IMR-90 (cell line): ENCODE measurements around the gene PCID2. TPM values are rescaled to one million over a fixed set of nuclear protein-coding genes. Genes with fewer than 3 reads are reported as not detected.

Experiments used
- ATAC-seq: fragments of 200-7000 bp; cut with Tn5 transposase; 2 replicates; pipeline ENCODE4 v1.9.1; 2020; ENCODE audit warnings: low read depth, mild to moderate bottlenecking, moderate library complexity
- BruUV-seq: library from RNA; stranded (reverse); fragments of 400-500 nt; replicated peaks from 2 replicates; lab custom pipeline; 2021; lab: Mats Ljungman, UMichigan
- CTCF ChIA-PET: fragments of 300-600 bp; formaldehyde crosslinking; extraction: SDS; loops from one replicate; lab custom pipeline; 2021; ENCODE audit warnings: antibody characterized with exemption; lab: Yijun Ruan, JAX
- POLR2A ChIA-PET: fragments of 300-600 bp; sonication (Branson Sonifier 250); formaldehyde crosslinking; loops from one replicate; lab custom pipeline; 2022; ENCODE audit warnings: antibody characterized with exemption; ENCODE audit not compliant: unreplicated experiment; lab: Charles Lee
- DNase-seq: peaks from one replicate; pipeline ENCODE4 v3.0.0; 2013
- H2AFZ ChIP-seq: replicated peaks from 2 replicates; pipeline ENCODE3; 2013; ENCODE audit warnings: low read length, mild to moderate bottlenecking; ENCODE audit not compliant: poor library complexity
- H2AK5ac ChIP-seq: 2 replicates; pipeline ENCODE4 v1.6.1; 2013; ENCODE audit warnings: low read depth, low read length, inconsistent platforms
- H2AK9ac ChIP-seq: replicated peaks from 2 replicates; pipeline ENCODE3; 2013; ENCODE audit warnings: mild to moderate bottlenecking, low read depth, low read length, moderate library complexity; ENCODE audit not compliant: poor library complexity
- H2BK120ac ChIP-seq: 2 replicates; pipeline ENCODE4 v1.6.1; 2013; ENCODE audit warnings: low read depth, low read length, inconsistent platforms
- H2BK15ac ChIP-seq: 3 replicates; pipeline ENCODE4 v1.6.1; 2013; ENCODE audit warnings: low read depth, low read length, inconsistent platforms
- H2BK20ac ChIP-seq: 2 replicates; pipeline ENCODE4 v1.6.1; 2013; ENCODE audit warnings: low read depth, mild to moderate bottlenecking, inconsistent platforms, low read length, moderate library complexity
- H2BK5ac ChIP-seq: 2 replicates; pipeline ENCODE4 v1.6.1; 2013; ENCODE audit warnings: mild to moderate bottlenecking, low read depth, low read length, inconsistent platforms; ENCODE audit not compliant: poor library complexity, severe bottlenecking
- H3K14ac ChIP-seq: replicated peaks from 2 replicates; pipeline ENCODE4 v1.6.1; 2013; ENCODE audit warnings: low read depth, low read length, inconsistent platforms
- H3K18ac ChIP-seq: 2 replicates; pipeline ENCODE4 v1.6.1; 2013; ENCODE audit warnings: low read depth, low read length, control low read depth
- H3K23ac ChIP-seq: 2 replicates; pipeline ENCODE4 v1.6.1; 2013; ENCODE audit warnings: low read depth, low read length, inconsistent platforms
- H3K27ac ChIP-seq: 2 replicates; pipeline ENCODE4 v1.5.1; 2013; ENCODE audit warnings: mild to moderate bottlenecking, control low read depth, low read length; ENCODE audit not compliant: insufficient read depth
- H3K27me3 ChIP-seq: 2 replicates; pipeline ENCODE4 v1.6.1; 2013; ENCODE audit warnings: low read length; ENCODE audit not compliant: control insufficient read depth, insufficient read depth
- H3K36me3 ChIP-seq: 2 replicates; pipeline ENCODE4 v1.6.1; 2013; ENCODE audit warnings: low read length, mixed read lengths; ENCODE audit not compliant: control insufficient read depth, insufficient read depth
- H3K4ac ChIP-seq: 2 replicates; pipeline ENCODE4 v1.6.1; 2013; ENCODE audit warnings: low read depth, low read length, inconsistent platforms
- H3K4me1 ChIP-seq: 2 replicates; pipeline ENCODE4 v1.6.1; 2013; ENCODE audit warnings: low read length, mixed read lengths; ENCODE audit not compliant: control insufficient read depth, insufficient read depth
- H3K4me2 ChIP-seq: 2 replicates; pipeline ENCODE4 v1.6.1; 2013; ENCODE audit warnings: low read depth, mild to moderate bottlenecking, control low read depth, low read length, moderate library complexity
- H3K4me3 ChIP-seq: 2 replicates; pipeline ENCODE4 v1.5.1; 2013; ENCODE audit warnings: low read depth, mild to moderate bottlenecking, control low read depth, low read length, moderate library complexity; ENCODE audit not compliant: insufficient read depth
- H3K56ac ChIP-seq: 2 replicates; pipeline ENCODE4 v1.6.1; 2013; ENCODE audit warnings: low read length, inconsistent platforms; ENCODE audit not compliant: insufficient read depth; ENCODE audit errors: extremely low read depth
- H3K79me1 ChIP-seq, 2 experiments: 2 replicates each; pipeline ENCODE4 v1.6.1; 2013; ENCODE audit warnings: low read length in 2 of 2, inconsistent platforms in 1 of 2, low read depth in 1 of 2
- H3K9ac ChIP-seq: 2 replicates; pipeline ENCODE4 v1.6.1; 2013; ENCODE audit warnings: low read depth, low read length, control low read depth
- H3K9me1 ChIP-seq: 2 replicates; pipeline ENCODE4 v1.6.1; 2013; ENCODE audit warnings: low read length, inconsistent platforms; ENCODE audit not compliant: insufficient read depth
- H3K9me3 ChIP-seq: 2 replicates; pipeline ENCODE4 v1.6.1; 2013; ENCODE audit warnings: low read length; ENCODE audit not compliant: control insufficient read depth, insufficient read depth
- H4K20me1 ChIP-seq: 2 replicates; pipeline ENCODE4 v1.6.1; 2013; ENCODE audit warnings: low read length, inconsistent platforms; ENCODE audit not compliant: insufficient read depth
- H4K5ac ChIP-seq: 2 replicates; pipeline ENCODE4 v1.6.1; 2013; ENCODE audit warnings: mild to moderate bottlenecking, low read depth, low read length, control low read depth
- H4K8ac ChIP-seq, 2 experiments: 2 replicates each; pipeline ENCODE4 v1.6.1; 2013; ENCODE audit warnings: low read depth in 2 of 2, low read length in 2 of 2, control low read depth in 1 of 2, inconsistent platforms in 1 of 2
- H4K91ac ChIP-seq: 2 replicates; pipeline ENCODE4 v1.6.1; 2013; ENCODE audit warnings: low read depth, low read length, inconsistent platforms; ENCODE audit not compliant: insufficient read depth
- BHLHE40 ChIP-seq: fragments of 150-350 bp; IDR thresholded peaks from 2 replicates; pipeline ENCODE4 v1.6.1; 2016; ENCODE audit warnings: mild to moderate bottlenecking, low read depth, low read length
- CEBPB ChIP-seq: IDR thresholded peaks from 2 replicates; pipeline ENCODE4 v1.6.1; 2012; ENCODE audit warnings: low read depth, low read length, improper control_type of control experiment
- CHD1 ChIP-seq: IDR thresholded peaks from 2 replicates; pipeline ENCODE4 v1.6.1; 2012; ENCODE audit warnings: low read depth, low read length, improper control_type of control experiment
- CTCF ChIP-seq: conservative IDR thresholded peaks from 2 replicates; pipeline ENCODE4 v1.5.1; 2012; ENCODE audit warnings: mild to moderate bottlenecking, low read depth, low read length, improper control_type of control experiment
- ELK1 ChIP-seq: fragments of 150-350 bp; IDR thresholded peaks from 2 replicates; pipeline ENCODE4 v1.6.1; 2016; ENCODE audit warnings: low read depth, mild to moderate bottlenecking, low read length, moderate library complexity, borderline replicate concordance
- NFE2L2 ChIP-seq: fragments of 150-350 bp; IDR thresholded peaks from 2 replicates; pipeline ENCODE4 v1.6.1; 2016; ENCODE audit warnings: low read depth, mild to moderate bottlenecking, low read length
- WGBS, 2 experiments: methylation state at CpG; one replicate each; pipeline versions ENCODE4 v1.1.5 to v1.1.7; 2013; ENCODE audit warnings: missing lambda C conversion rate in 2 of 2; ENCODE audit not compliant: insufficient read length in 1 of 2; ENCODE audit errors: extremely low coverage in 2 of 2; 5-methylcytosine and 5-hydroxymethylcytosine counted together
- dilution Hi-C: fragments of 300-500 bp; cut with HindIII; formaldehyde crosslinking; loops from one replicate; pipeline ENCODE4 v1.14.3; 2018; ENCODE audit warnings: low sequenced_read_pairs; ENCODE audit not compliant: unreplicated experiment
- in situ Hi-C: fragments of 300-500 bp; cut with MboI; formaldehyde crosslinking; loops from 3 replicates; pipeline ENCODE4 v1.14.3; 2019; ENCODE audit warnings: low sequenced_read_pairs, inconsistent platforms, mixed read lengths
- intact Hi-C: fragments of 100-400 bp; cut with micrococcal nuclease; formaldehyde crosslinking; loops from 2 replicates; pipeline ENCODE4 v1.10.0; 2022
- polyA plus RNA-seq, 3 experiments: library from polyadenylated mRNA; depleted of rRNA; stranded (reverse); fragments of >200 nt; gene quantifications; 2 replicates each; pipeline ENCODE4 v1.2.3, GENCODE V29; 2012; ENCODE audit warnings: low replicate concordance in 1 of 3
- total RNA-seq: library from RNA; depleted of rRNA; stranded (reverse); fragments of >200 nt; gene quantifications from 2 replicates; pipeline ENCODE4 v1.2.3, GENCODE V29; 2012

The PCID2 gene
- total and polyA plus RNA-seq, 2 of the 4 experiments (the other 2 are of a cell fraction), result 83.5 to 90.9 TPM

GRCh38 chr13:113229791-113230190 is 21.3 kb upstream of the PCID2 start:
- Histone ChIP-seq H3K9me1 (peaks cover 23% of the 10 kb centered on the region), H3K27ac (no peak overlapping the region; the same call in 1 of the 2 replicates), H2BK5ac (no peak overlapping the region), H3K23ac (no peak overlapping the region), H2BK20ac (no peak overlapping the region), H3K4me3 (no peak overlapping the region), H3K36me3 (peaks cover 50% of the 10 kb centered on the region), H2AK5ac (no peak overlapping the region), H3K79me1 (peaks cover 41 to 60% of the 10 kb centered on the region in 2 experiments), H2AK9ac (no peak overlapping the region), H3K4me2 (no peak overlapping the region), H2BK15ac (no peak overlapping the region), H3K4ac (no peak overlapping the region), H3K18ac (no peak overlapping the region), H4K20me1 (peaks cover 24% of the 10 kb centered on the region), H3K27me3 (no peaks in the 10 kb centered on the region), H3K56ac (no peak overlapping the region), H4K91ac (no peak overlapping the region), H3K4me1 (peaks cover 8% of the 10 kb centered on the region; the same call in 1 of the 2 replicates), H4K8ac (no peak overlapping the region), H4K5ac (no peak overlapping the region), H2BK120ac (no peak overlapping the region), H3K9ac (no peak overlapping the region), H3K14ac (no peak overlapping the region), H3K9me3 (no peaks in the 10 kb centered on the region), H2AFZ (no peak overlapping the region)
- in situ Hi-C loops (loop anchor here (5.0 to 25.0 kb wide), 2 partner anchors 192 to 292 kb away; no protein-coding TSS in a partner anchor), dilution Hi-C loops (no loop called here), intact Hi-C loops (loop anchor here (10.0 kb wide), 1 partner anchor 285 kb away; no protein-coding TSS in a partner anchor)
- no peak for TF ChIP-seq NFE2L2
- no peak for TF ChIP-seq CHD1
- no peak for TF ChIP-seq ELK1
- no peak for TF ChIP-seq CEBPB
- no peak for TF ChIP-seq BHLHE40
- TF ChIP-seq CTCF, result no peak
- TSS peak; percentile 3 for BruUV-seq
- ChIA-PET POLR2A (no interaction called here), CTCF (no interaction called here)
- no peak for DNase-seq
- WGBS, 2 experiments, result 56% methylated on average over 15 of the region's 20 CpGs; no CpG with 5 or more reads in 1 of the 2 experiments
- ATAC-seq, result no peak
